PC-9 (cell line): Measurements from ENCODE around the gene SSTR3. TPM values are rescaled to one million over a fixed set of nuclear protein-coding genes. Genes with fewer than 3 reads are reported as not detected.
A peak's percentile ranks its signal among the peaks of the same experiment; 100 is the strongest.

Experiments
- BruUV-seq: library from RNA; stranded (reverse); fragments of 400-500 nt; replicated peaks from 2 replicates; lab custom pipeline; 2021; lab: Mats Ljungman, UMichigan
- CTCF ChIA-PET: fragments of 300-600 bp; sonication (Branson Sonifier 250); formaldehyde crosslinking; loops from one replicate; lab custom pipeline; 2022; ENCODE audit warnings: antibody characterized with exemption; lab: Charles Lee
- POLR2A ChIA-PET: fragments of 300-600 bp; sonication (Branson Sonifier 250); formaldehyde crosslinking; loops from one replicate; lab custom pipeline; 2022; ENCODE audit warnings: antibody characterized with exemption; ENCODE audit not compliant: unreplicated experiment; lab: Charles Lee
- DNase-seq, 2 experiments: peaks; one replicate each; pipeline versions ENCODE4 v3.0.0 to v3.0.0-alpha.2; 2015 to 2022; ENCODE audit warnings: mixed read lengths in 1 of 2
- H2AFZ ChIP-seq: fragments of 200-600 bp; sonication (generic); 2 replicates; pipeline ENCODE4 v1.8.1; 2017; ENCODE audit warnings: antibody characterized with exemption
- H3F3A ChIP-seq: fragments of 200-600 bp; sonication (generic); 2 replicates; pipeline ENCODE4 v1.8.1; 2017; ENCODE audit warnings: antibody characterized with exemption, mild to moderate bottlenecking, low read depth; ENCODE audit not compliant: insufficient read depth
- H3K27ac ChIP-seq: fragments of 200-600 bp; sonication (generic); 2 replicates; pipeline ENCODE4 v1.6.1; 2016; ENCODE audit warnings: mixed run types
- H3K27me3 ChIP-seq: fragments of 200-600 bp; sonication (generic); 2 replicates; pipeline ENCODE4 v1.6.1; 2016; ENCODE audit warnings: low read depth, mixed run types; ENCODE audit not compliant: insufficient read depth
- H3K36me3 ChIP-seq: fragments of 200-600 bp; sonication (generic); 2 replicates; pipeline ENCODE4 v1.6.1; 2016; ENCODE audit warnings: low read depth, mixed run types
- H3K4me1 ChIP-seq: fragments of 200-600 bp; sonication (generic); replicated peaks from 2 replicates; pipeline ENCODE4 v1.6.1; 2016; ENCODE audit warnings: mixed run types; ENCODE audit not compliant: insufficient read depth
- H3K4me2 ChIP-seq: fragments of 200-600 bp; sonication (generic); 2 replicates; pipeline ENCODE4 v1.6.1; 2017; ENCODE audit warnings: mixed run types
- H3K4me3 ChIP-seq: fragments of 200-600 bp; sonication (generic); 2 replicates; pipeline ENCODE4 v1.6.1; 2016; ENCODE audit warnings: mixed run types
- H3K79me2 ChIP-seq: fragments of 200-600 bp; sonication (generic); 2 replicates; pipeline ENCODE4 v1.6.1; 2017; ENCODE audit warnings: low read depth, mixed run types
- H3K9me2 ChIP-seq: fragments of 200-600 bp; sonication (generic); 2 replicates; pipeline ENCODE4 v1.8.1; 2017; ENCODE audit warnings: mild to moderate bottlenecking; ENCODE audit not compliant: insufficient read depth
- H3K9me3 ChIP-seq: fragments of 200-600 bp; sonication (generic); 2 replicates; pipeline ENCODE4 v1.8.1; 2016; ENCODE audit warnings: low read depth; ENCODE audit not compliant: insufficient read depth
- H4K20me1 ChIP-seq: fragments of 200-600 bp; sonication (generic); 2 replicates; pipeline ENCODE4 v1.8.1; 2017; ENCODE audit not compliant: insufficient read depth
- CTCF ChIP-seq: fragments of 200-600 bp; sonication (generic); conservative IDR thresholded peaks from 2 replicates; pipeline ENCODE4 v1.6.1; 2017; ENCODE audit warnings: mixed run types, antibody characterized with exemption, mild to moderate bottlenecking, moderate library complexity
- EZH2 ChIP-seq: fragments of 200-600 bp; sonication (generic); IDR thresholded peaks from 2 replicates; pipeline ENCODE4 v1.8.0; 2017; ENCODE audit warnings: antibody characterized with exemption, low read depth
- intact Hi-C: fragments of 100-400 bp; cut with micrococcal nuclease; formaldehyde crosslinking; loops from one replicate; pipeline ENCODE4 v1.10.0; 2022; ENCODE audit not compliant: unreplicated experiment
- total RNA-seq: library from RNA; stranded (reverse); gene quantifications from 2 replicates; pipeline ENCODE4 v1.2.3, GENCODE V29; 2021

Gene SSTR3
- total RNA-seq, 1 experiment from 2014 or later = not detected

- peaks cover 30% of the 10 kb centered on the region for H3K79me2 ChIP-seq
- no peak overlapping the region for H3K4me3 ChIP-seq
- no peaks in the 10 kb centered on the region for H3K9me2 ChIP-seq
- no peak overlapping the region for H3K4me2 ChIP-seq
- H4K20me1 ChIP-seq = no peaks in the 10 kb centered on the region
- intact Hi-C loops = loop anchor here (10.0 kb wide), 1 partner anchor 360 kb away; no protein-coding TSS in a partner anchor
- no peak overlapping the region for H3K27ac ChIP-seq
- no peak for DNase-seq
- no peaks in the 10 kb centered on the region for H3K9me3 ChIP-seq
- H3F3A ChIP-seq = peaks cover 42% of the 10 kb centered on the region
- CTCF ChIA-PET = no interaction called here
- no TSS peak for BruUV-seq
- TF ChIP-seq CTCF (no peak), EZH2 (no peak)
- POLR2A ChIA-PET = interaction anchor here (0.6 kb wide), 1 partner anchor 13 kb away, joined by 4 read pairs; no protein-coding TSS in a partner anchor
- H2AFZ ChIP-seq = no peak overlapping the region
- no peaks in the 10 kb centered on the region for H3K36me3 ChIP-seq
- H3K27me3 ChIP-seq = no peaks in the 10 kb centered on the region
- peaks cover 38% of the 10 kb centered on the region for H3K4me1 ChIP-seq
Measured at GRCh38 chr22:37184816-37185541, 27.3 kb downstream of the SSTR3 start.

GRCh38 chr22:37184380-37184755 lies 27.9 kb downstream of the SSTR3 start:
- Histone ChIP-seq H3K36me3 (no peaks in the 10 kb centered on the region), H2AFZ (no peak overlapping the region), H3K4me2 (no peak overlapping the region), H3F3A (peaks cover 42% of the 10 kb centered on the region), H3K9me3 (no peaks in the 10 kb centered on the region), H3K27ac (no peak overlapping the region), H3K79me2 (peaks cover 30% of the 10 kb centered on the region), H3K4me3 (no peak overlapping the region), H3K4me1 (peaks cover 32% of the 10 kb centered on the region), H4K20me1 (no peaks in the 10 kb centered on the region), H3K9me2 (no peaks in the 10 kb centered on the region), H3K27me3 (no peaks in the 10 kb centered on the region)
- intact Hi-C loops = loop anchor here (10.0 kb wide), 1 partner anchor 360 kb away; no protein-coding TSS in a partner anchor
- TF ChIP-seq CTCF = no peak
- no peak for TF ChIP-seq EZH2
- CTCF ChIA-PET = no interaction called here
- POLR2A ChIA-PET = no interaction called here
- no peak for DNase-seq
- BruUV-seq = no TSS peak

GRCh38 chr22:37183432-37184379 lies 28.6 kb downstream of the SSTR3 start:
- Histone ChIP-seq H4K20me1 (no peaks in the 10 kb centered on the region), H3K4me3 (no peak overlapping the region), H3K9me3 (no peaks in the 10 kb centered on the region), H3K9me2 (no peaks in the 10 kb centered on the region), H3K4me1 (peaks cover 31% of the 10 kb centered on the region), H2AFZ (no peak overlapping the region), H3K4me2 (no peak overlapping the region), H3K79me2 (peaks cover 30% of the 10 kb centered on the region), H3F3A (peaks cover 44% of the 10 kb centered on the region), H3K27ac (no peak overlapping the region), H3K36me3 (no peaks in the 10 kb centered on the region), H3K27me3 (no peaks in the 10 kb centered on the region)
- peak; percentile 37 to 40 for DNase-seq
- TF ChIP-seq CTCF (no peak), EZH2 (no peak)
- intact Hi-C loops = loop anchor here (10.0 kb wide), 1 partner anchor 361 kb away; no protein-coding TSS in a partner anchor
- ChIA-PET CTCF (interaction anchor here (0.8 to 0.9 kb wide), 2 partner anchors 16 to 139 kb away, joined by 3 read pairs; no protein-coding TSS in a partner anchor), POLR2A (no interaction called here)
- BruUV-seq = no TSS peak
